GM06990 (cell line): ENCODE data around the gene BICDL2.

ENCODE experiments used
- DNase-seq: peaks from one replicate; pipeline ENCODE4 v3.0.0-alpha.2; 2011; ENCODE audit not compliant: insufficient read length; ENCODE audit errors: extremely low read depth
- H3K27me3 ChIP-seq: replicated peaks from 2 replicates; pipeline ENCODE4 v1.6.0; 2011; ENCODE audit warnings: low read length; ENCODE audit not compliant: control insufficient read depth, insufficient read depth
- H3K36me3 ChIP-seq: 2 replicates; pipeline ENCODE4 v1.5.1; 2011; ENCODE audit warnings: low read length; ENCODE audit not compliant: control insufficient read depth, insufficient read depth
- H3K4me3 ChIP-seq: replicated peaks from 2 replicates; pipeline ENCODE4 v1.5.1; 2011; ENCODE audit warnings: low read depth, mild to moderate bottlenecking, control low read depth, low read length
- TF ChIP-seq, protein P1 (sequence below): IDR thresholded peaks from 2 replicates; pipeline ENCODE4 v1.5.1; 2011; ENCODE audit warnings: low read length, control low read depth, mild to moderate bottlenecking, inconsistent platforms; ENCODE audit not compliant: insufficient read depth, poor library complexity, severe bottlenecking

BICDL2 gene

DNA sequence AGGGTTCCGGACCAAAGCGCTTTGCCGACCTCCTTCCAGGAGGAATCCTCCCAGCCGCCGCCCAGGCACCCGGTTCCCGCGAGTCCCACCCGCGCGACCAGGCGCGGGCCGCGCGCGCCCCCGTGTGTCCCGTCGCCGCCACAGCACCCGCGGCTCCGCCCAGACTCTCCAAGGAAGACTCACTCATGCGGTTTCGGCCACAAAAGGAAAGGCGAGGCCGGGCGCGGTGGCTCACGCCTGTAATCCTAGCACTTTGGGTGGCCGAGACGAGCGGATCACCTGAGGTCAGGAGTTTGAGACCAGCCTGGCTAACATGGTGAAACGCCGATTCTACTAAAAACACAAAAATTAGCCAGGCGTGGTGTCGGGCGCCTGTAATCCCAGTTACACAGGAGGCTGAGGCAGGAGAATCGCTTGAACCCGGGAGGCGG lies 53.0 kb downstream of the BICDL2 start:
- TF ChIP-seq, protein P1, sequence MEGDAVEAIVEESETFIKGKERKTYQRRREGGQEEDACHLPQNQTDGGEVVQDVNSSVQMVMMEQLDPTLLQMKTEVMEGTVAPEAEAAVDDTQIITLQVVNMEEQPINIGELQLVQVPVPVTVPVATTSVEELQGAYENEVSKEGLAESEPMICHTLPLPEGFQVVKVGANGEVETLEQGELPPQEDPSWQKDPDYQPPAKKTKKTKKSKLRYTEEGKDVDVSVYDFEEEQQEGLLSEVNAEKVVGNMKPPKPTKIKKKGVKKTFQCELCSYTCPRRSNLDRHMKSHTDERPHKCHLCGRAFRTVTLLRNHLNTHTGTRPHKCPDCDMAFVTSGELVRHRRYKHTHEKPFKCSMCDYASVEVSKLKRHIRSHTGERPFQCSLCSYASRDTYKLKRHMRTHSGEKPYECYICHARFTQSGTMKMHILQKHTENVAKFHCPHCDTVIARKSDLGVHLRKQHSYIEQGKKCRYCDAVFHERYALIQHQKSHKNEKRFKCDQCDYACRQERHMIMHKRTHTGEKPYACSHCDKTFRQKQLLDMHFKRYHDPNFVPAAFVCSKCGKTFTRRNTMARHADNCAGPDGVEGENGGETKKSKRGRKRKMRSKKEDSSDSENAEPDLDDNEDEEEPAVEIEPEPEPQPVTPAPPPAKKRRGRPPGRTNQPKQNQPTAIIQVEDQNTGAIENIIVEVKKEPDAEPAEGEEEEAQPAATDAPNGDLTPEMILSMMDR, result peak; percentile 58
- Histone ChIP-seq H3K4me3 (peak overlapping the region; percentile 34), H3K27me3 (peaks cover 1% of the 10 kb centered on the region), H3K36me3 (no peaks in the 10 kb centered on the region)
- DNase-seq, result peak; percentile 85

DNA sequence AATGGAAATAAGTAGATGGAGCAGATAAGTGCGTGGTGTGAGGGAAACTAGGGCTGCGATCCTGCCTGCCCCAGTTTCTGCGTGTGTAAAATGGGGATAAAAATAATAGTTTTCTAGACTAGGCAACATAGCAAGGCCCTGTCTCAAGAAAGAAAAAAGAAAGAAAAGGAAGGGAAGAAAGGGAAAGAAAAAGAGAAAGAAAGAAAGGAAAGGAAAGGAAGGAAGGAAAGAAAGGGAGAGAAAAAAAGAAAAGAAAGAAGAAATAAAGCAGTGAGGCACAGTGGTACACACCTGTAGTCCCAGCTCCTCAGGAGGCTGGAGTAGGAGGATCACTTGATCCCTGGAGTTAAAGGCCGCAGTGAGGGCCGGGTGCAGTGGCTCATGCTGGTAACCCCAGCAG lies 54.3 kb downstream of the BICDL2 start:
- Histone ChIP-seq H3K4me3 (no peak overlapping the region), H3K36me3 (no peaks in the 10 kb centered on the region), H3K27me3 (peaks cover 1% of the 10 kb centered on the region)
- TF ChIP-seq, protein P1, result no peak
- DNase-seq, result no peak

DNA sequence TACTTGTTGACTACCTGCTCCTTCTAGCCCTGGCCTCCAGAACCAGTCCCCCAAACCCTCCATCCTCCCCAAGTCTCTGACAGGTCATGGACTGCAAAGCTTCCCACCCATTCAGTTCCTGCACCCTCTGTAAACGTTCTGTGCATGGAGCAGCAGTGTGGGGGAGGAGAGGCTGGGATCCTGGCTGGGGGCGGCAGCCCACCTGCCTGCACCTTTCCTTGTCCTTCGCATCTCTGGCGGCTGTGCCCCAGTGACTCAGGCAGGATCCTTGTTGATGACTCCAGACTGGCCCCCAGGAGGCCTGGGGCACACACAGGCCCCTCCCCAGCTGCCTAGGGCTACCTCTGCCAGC lies 54.9 kb downstream of the BICDL2 start:
- Histone ChIP-seq H3K4me3 (no peak overlapping the region), H3K27me3 (peaks cover 1% of the 10 kb centered on the region), H3K36me3 (no peaks in the 10 kb centered on the region; the same call in 1 of the 2 replicates)
- TF ChIP-seq, protein P1, result no peak
- no peak for DNase-seq

DNA sequence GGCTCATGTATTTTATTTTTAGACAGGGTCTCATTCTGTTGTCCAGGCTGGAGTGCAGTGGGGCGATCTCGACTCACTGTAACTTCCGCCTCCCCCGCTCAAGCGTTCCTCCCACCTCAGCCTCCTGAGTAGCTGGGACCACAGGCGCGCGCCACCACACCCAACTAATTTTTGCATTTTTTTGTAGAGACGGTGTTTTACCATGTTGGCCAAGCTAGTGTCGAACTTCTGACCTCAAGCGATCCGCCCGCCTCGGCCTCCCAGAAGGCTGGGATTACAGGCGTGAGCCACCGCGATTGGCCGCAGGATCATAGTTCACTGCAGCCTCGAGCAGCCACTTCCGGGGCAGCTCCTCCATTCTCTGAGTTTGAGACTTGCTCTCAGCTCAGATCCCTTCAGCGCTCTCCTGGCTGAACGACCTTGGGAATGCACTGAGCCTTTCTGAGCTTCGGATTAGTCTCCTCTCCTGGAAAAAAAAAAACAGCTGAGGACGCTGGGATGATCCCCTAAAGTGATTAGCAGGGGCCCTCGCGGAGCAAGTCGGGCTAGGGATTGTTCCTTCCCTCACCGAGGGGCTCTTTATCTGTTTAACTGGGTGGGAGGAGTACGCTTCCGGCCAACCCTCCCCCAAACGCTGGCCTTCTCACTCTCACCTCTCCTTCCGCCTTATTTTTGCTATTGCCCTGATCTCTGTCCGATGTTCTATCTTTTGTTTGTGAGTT lies 55.4 kb downstream of the BICDL2 start:
- Histone ChIP-seq H3K36me3 (peaks cover 2% of the 10 kb centered on the region; the same call in 1 of the 2 replicates), H3K4me3 (peak overlapping the region; percentile 83), H3K27me3 (peaks cover 1% of the 10 kb centered on the region)
- DNase-seq, result no peak
- TF ChIP-seq, protein P1, result no peak

DNA sequence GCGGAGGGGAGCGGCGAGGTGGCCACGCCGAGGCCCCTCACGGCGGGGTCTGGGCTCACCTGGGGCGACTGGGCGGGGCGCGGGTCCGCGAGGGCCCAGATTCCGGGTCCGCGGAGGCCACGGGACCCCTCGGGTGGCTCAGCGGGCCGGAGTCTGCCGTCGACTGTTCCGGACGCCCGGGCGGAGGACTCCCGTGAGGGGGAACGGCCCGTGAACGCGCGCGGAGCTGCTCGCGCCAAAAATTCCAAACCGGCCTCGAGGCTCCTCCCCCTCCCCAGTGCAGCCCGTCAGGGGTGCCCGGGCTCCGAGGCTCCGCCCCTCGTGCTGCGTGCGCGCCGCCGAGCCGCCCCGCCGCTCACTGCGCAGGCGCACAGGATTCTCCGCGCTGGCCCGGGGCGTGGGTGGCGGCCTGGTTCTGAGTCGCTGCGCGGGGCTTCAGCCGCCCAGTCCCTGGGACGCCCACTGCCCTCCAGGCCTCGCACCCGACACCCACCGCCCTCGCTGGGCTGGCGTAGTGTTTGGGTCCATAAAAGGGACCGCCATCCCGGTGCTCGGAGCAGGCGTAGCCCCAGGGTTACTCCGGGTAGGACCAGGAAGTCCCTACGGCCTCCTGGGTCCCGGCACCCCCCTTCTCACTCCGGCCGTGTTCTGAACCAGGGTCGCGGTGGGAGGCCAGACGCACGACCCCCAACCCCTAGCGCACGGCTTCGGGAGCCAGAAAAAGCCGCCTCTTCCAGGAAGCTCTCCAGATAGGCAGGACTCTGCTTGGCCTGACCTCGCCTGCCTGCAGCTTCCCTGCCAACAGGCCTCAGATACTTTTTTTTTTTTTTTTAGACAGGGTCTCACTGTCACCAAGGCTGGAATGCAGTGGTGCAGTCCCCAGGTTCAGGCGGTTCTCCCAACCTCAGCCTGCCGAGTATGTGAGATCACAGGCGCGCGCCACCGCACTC lies 56.2 kb downstream of the BICDL2 start, which contains the start of gene PKMYT1:
Gene PKMYT1 (minus strand): TSS at position 220 of the 950 bp plus-strand sequence. CDS start 789 bp downstream, outside the sequence.
- DNase-seq, result peak; percentile 94
- peaks cover 6% of the 10 kb centered on the region for H3K36me3 ChIP-seq
- H3K27me3 ChIP-seq, result peaks cover 1% of the 10 kb centered on the region
- H3K4me3 ChIP-seq, result peak within 1 kb of the TSS; percentile 83
- TF ChIP-seq, protein P1, result no peak
